HG03469 (cell line): Measurements from ENCODE around the gene FTO.

Experiments used
- ATAC-seq: cut with Tn5 transposase; IDR thresholded peaks from one replicate; pipeline ENCODE4 v1.9.1; 2021; ENCODE audit warnings: mild to moderate bottlenecking, moderate library complexity, moderate number of reproducible peaks; ENCODE audit not compliant: unreplicated experiment

FTO gene

DNA sequence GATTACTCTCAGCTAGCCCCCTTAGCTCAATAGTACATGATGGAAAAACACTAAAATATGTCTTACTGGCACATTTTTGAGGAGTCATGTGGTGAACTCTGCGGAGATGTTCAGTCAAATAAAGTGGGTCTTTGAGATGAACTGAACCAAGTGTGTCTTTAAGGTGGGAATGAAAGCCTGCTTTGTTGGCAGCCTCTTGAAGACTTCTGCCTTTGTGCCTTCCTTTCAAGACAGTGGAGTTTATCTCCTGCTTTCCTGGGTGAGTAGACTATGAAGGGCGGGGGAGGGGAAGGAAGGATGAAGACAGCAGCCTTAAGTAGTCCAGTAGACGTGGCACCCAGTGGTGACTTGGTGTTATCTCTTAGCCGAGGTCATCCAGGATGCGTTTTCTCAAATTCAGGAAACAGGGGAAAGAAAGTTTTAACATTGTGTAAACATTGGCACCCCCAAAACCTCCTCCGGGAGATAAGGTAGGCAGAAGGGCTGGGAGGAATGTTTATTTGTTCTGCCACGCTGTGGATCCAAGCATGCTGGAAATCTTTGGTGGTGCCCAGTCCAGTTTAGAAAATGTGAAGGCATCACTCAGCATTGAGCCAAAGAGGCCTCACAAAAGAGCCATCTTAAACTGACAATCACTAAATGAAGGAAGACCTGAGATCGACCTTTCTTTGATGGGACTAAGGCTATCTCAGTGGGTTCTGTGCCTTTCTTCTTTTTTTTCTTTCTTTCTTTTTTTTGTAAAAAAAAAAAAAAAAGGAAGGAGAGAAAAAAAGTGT, 220.6 kb downstream of the FTO start:
- ATAC-seq = no peak

DNA sequence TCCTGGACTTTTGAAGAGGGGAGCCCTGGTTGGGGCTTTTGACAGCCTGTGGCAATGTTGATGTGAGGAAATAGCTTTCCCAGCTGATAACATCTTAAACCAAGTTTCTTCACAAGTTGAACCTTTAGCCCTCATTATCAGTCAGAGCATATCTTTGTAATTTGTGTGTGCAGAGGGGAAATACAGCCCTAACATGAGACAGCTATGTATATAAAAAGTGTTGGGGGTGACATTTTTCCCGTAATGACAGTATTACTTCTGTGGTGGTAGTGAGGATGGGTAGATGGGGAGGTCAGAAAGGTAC, 221.1 kb downstream of the FTO start:
- no peak for ATAC-seq

GRCh38 chr16:53925526-53925925, 221.6 kb downstream of the FTO start:
- no peak for ATAC-seq

DNA sequence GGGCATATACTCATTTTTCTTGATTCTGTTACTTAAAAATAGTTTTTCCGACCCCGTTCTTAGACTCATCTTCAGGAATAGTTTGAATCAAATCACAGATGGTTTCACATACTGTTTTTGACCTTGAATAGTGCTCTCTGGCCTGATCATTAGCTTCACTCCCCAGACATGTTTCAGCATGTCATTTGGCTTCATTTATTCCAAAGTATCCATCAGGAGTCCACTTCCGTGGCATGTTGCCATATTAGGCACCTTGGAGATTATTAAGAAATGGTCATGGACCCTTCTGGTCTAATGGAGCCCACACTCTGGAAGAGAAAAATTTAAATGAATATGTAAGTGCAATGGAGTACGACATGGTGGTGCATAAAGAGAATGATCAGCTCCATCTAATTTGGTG, 222.3 kb downstream of the FTO start:
- ATAC-seq = no peak

- ATAC-seq = no peak
Observed at GRCh38 chr16:53932975-53933374, 229.0 kb downstream of the FTO start.

GRCh38 chr16:53933407-53933806, 229.5 kb downstream of the FTO start:
- no peak for ATAC-seq

DNA sequence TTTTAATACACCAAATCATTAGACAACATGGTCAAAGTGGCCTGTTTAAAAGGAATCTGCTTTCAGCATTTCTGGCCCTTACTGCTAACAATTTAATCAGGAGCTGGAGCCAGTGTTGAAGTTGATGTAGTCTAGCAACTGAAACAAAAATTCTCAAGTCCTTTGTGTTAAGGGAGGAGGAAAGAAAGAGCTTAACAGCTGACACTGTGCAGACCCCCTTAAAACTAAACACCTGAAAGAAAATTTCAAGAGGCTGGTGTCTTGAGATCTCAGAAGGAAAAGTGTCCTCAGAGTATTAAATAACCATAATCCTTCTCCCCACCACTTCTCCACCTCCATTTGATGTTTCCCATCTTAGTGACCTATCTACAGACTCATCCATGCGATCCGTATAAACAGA, 232.1 kb downstream of the FTO start:
- no peak for ATAC-seq

DNA sequence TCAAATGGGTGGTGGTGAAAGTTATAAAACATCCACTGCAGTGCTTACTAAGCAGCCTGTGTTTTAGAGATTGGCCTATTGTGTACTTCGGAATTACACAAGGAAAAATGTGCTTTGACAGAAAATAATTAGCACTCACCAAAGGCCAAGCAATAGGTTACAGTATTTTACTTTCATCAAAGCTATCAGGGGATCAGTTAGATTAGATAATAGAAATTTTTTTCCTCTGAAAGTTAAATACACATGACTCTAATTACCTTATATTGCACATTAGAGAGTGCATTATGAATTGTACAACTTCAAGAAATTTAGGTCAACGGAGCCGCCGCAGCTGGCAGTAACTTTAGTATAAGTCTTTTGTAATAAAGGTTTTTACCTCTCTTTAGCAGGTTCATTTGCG, 232.6 kb downstream of the FTO start:
- ATAC-seq = no peak

DNA sequence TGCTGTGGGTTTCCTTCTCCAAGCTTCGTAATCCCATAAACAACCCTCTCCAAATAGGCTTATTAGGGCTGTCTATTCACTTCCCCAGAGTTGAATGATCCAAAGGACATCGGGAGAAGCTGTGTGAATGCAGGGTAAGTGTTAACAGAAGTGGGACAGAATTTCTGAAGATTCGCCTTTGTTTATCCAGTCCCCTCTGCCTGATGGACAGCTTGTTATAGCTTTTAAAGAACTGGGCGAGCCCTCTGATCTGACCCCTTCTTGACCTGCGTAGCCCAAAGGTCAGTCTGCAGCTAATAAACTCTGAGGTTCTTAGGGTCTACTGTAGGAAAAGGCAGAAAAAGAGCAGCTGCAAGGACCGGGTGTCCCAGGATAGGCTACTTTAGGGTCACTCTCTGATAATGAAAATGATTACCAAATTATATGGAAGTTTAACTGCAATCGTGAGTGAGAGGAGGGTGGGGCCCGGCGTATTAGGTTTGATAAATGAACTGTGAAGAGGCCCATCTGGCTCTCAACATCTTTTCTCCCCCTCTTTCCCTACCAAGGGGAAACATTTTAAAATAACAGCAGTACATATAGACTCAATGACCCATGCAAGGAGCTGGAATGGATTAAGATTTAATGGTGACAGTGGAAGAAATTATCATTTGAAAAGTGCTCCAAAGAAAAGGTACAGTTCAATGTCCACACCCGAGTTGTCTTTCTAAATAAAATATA, 233.4 kb downstream of the FTO start:
- no peak for ATAC-seq

DNA sequence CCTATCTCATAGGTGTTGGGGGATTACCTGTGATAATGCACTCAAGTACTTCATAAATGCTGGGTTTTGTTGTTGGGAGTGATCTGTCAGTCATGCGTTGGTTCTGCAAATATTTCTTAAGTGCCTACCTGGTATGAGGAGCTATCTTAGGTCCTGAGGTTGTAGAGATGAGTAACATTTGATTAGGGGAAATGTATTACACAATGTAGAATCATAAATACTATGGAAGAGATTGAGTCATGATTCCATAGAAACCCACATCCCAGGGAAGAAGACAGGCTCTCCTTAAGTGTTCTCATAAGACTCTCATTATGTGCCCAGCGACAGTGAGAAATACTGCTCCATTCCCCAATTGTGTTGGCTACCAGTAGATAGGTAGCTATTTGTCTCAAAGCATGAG, 240.1 kb downstream of the FTO start:
- no peak for ATAC-seq

GRCh38 chr16:53945996-53946395, 242.0 kb downstream of the FTO start:
- ATAC-seq = no peak

GRCh38 chr16:53946746-53947386, 242.9 kb downstream of the FTO start:
- ATAC-seq = no peak

GRCh38 chr16:53947642-53948041, 243.7 kb downstream of the FTO start:
- ATAC-seq = no peak

DNA sequence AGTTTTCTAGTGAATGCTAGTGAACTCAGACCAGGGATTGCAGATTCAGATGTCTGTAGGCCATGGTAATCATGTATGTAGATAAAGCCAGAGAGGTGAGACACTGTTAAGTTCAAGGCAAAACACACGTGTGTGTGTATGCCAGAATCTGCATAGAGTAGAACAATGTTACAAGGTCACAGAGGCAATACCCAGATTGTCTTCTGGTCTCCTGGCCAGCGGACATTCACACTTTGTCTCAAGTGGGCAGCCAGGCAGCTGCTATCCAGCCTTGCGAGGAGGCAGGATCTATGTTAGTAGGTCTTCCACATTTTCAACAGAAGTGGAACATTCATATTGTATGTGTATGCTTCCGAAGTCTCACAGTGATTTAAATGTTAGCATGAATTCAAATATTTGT, 244.4 kb downstream of the FTO start:
- ATAC-seq = no peak

DNA sequence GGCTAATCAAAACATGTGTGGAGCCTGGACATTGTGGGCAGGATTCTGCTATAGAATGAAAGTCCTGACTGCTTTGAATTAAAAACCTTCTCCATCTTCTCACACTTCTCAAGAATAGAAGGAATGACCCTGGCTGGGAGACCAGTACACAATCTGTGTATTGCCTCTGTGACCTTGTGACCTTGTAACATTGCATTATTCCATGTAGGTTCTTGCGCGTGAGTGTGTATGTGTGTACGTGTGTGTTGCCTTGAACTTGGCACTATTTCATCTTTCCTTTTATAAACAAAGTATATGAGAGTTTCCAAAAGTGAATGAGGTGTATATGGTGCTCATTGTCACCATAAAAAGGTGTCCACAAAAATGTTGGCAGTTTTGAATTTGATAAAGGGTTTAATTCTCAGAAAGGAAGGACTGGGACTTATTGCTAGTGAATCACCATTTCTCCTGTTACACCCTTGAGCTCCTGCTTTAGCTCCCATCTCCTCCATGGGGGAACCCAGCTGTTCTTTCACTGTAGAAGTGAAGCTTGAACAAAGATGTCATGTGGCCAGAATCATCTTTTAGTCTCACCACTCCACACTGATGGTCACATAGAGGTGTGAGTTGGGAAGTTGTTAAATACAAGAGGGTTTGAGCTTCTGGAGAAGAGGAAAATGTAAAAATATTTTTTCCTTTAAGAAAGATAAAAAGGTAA, 244.9 kb downstream of the FTO start:
- ATAC-seq = no peak

- no peak for ATAC-seq
Observed at GRCh38 chr16:53949715-53950410, 245.9 kb downstream of the FTO start.

DNA sequence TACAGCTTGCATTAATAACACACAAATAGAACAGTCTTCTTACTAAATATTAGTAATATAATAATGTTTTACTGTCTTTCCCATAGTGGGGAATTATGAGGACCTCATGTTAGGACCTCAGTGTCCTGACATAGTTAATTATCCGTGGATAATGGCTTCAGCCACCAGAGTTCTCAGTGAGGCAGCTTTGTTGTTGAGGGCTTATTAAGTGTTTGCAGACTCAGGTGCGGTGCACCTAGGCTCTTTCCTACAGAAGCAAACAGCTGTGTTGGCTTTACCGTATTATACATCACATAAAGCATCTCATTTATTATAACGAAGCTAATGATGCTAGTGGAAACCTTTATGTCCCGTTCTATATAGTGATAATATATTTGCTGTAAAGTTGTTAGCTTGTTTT, 246.7 kb downstream of the FTO start:
- ATAC-seq = no peak

DNA sequence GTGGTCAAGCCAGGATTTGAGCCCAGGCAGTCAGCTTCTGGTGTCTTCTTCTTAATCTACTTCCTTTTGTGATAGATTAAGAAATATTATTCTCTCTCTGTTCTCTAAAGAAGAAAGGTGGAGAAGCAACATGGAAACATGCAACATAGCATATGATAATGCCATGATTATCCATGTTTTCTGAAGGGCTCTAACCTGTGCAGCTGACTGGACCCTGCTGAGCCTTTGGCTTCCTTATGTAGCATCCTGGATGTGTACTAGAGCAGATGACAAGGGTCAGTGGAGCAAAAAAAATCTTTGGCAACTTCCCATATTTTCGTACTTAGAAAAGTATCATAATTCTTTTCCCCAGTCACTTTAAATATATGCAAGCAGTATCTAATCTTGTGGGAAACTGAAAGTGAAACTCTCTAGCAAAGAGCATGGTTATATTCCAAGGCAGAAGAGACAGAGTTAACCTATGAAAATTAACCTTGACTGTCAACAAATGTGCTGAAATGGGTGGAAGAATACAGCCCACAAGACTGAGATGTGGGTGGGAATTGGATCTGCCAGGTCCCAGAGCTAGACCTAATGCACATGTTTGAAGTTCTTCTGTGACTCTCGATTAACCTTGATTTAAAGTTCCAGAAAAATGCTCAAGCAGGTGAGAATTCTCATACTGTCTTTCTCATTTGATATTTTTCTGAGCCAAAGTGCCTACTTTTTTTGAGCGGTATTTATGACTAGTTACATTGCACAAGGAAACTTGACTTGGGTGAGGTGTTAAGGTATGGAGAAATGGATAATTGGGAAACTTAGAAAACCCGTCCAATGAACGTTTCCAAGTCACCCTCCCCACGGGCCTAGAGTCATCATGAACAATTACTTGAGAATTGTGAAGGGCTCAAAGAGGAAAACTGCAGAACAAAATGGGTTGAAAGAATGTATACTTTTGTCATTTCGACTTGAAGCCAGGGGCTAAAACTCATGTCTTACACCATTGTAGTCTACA, 248.6 kb downstream of the FTO start:
- ATAC-seq = peak; percentile 48

DNA sequence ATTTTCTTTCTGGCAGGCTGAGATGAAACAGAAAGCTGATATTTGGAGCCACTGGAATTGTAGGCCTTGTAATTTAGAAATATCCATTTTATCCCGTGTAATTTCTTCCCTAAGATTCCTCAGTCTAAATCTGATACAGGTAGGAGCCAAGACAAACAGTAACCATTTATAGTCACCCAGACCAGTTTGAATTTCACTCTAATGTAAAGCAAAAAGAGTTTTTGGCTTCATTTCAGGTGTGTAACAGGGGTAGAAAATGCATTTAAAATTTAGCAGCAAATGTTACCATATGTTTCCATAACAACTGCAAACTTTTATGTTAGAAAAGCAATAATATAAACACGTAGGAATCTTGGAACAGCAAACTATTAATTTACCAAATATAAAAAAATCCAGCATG, 249.4 kb downstream of the FTO start:
- no peak for ATAC-seq
